T-cell (primary cell): ENCODE results near the gene EPB41L5. TPM values are rescaled to one million over a fixed set of nuclear protein-coding genes. Genes with fewer than 3 reads are reported as not detected.

Experiments used
- ATAC-seq, 4 experiments: fragments of 200-7000 bp in 3 of 4; fragments of 150-1000 bp in 1 of 4; cut with Tn5 transposase; replicated peaks in 1 of 4; 1 replicate in 3 of 4; 2 replicates in 1 of 4; pipeline ENCODE4 v1.10.0; 2021; ENCODE audit warnings: moderate library complexity in 3 of 4, mild to moderate bottlenecking in 2 of 4, moderate number of reproducible peaks in 1 of 4
- CTCF ChIA-PET, 2 donors: fragments of 300-600 bp; sonication (Branson Sonifier 250); formaldehyde crosslinking; loops; one replicate each; lab custom pipeline; 2022; ENCODE audit warnings: antibody characterized with exemption in 2 of 2; lab: Charles Lee
- POLR2A ChIA-PET, 2 donors: fragments of 300-600 bp; sonication (Branson Sonifier 250); formaldehyde crosslinking; loops; one replicate each; lab custom pipeline; 2022; ENCODE audit warnings: antibody characterized with exemption in 2 of 2; lab: Charles Lee
- DNase-seq, 35 experiments: peaks; one replicate each; pipeline versions ENCODE4 v3.0.0 to v3.0.0-alpha.2; 2013 to 2023
- H3K27ac ChIP-seq: one replicate; pipeline ENCODE4 v1.5.1; 2013; ENCODE audit warnings: low read length
- H3K27me3 ChIP-seq, 2 experiments: replicated peaks in 1 of 2; 1 replicate in 1 of 2; 2 replicates in 1 of 2; pipeline versions ENCODE4 v1.6.1 to v1.7.0; 2013; ENCODE audit warnings: low read length in 1 of 2, mixed read lengths in 1 of 2; ENCODE audit not compliant: control insufficient read depth in 2 of 2, insufficient read depth in 2 of 2; ENCODE audit errors: extremely low read depth in 1 of 2
- H3K36me3 ChIP-seq, 2 donors: 1 replicate in 1 of 2; 2 replicates in 1 of 2; pipeline versions ENCODE4 v1.6.1 to v1.7.0; 2013; ENCODE audit warnings: low read length in 1 of 2; ENCODE audit not compliant: control insufficient read depth in 2 of 2, insufficient read depth in 1 of 2; ENCODE audit errors: extremely low read depth in 1 of 2
- H3K4me1 ChIP-seq, 2 experiments: 1 replicate in 1 of 2; 2 replicates in 1 of 2; pipeline versions ENCODE4 v1.6.1 to v1.7.0; 2013; ENCODE audit warnings: low read length in 2 of 2, mixed read lengths in 1 of 2; ENCODE audit not compliant: insufficient read depth in 2 of 2, control insufficient read depth in 1 of 2; ENCODE audit errors: extremely low read depth in 1 of 2
- H3K4me3 ChIP-seq, 2 donors: 1 replicate in 1 of 2; 2 replicates in 1 of 2; pipeline versions ENCODE4 v1.5.1 to v1.7.0; 2013; ENCODE audit warnings: mild to moderate bottlenecking in 2 of 2, low read length in 1 of 2, moderate library complexity in 1 of 2; ENCODE audit not compliant: control insufficient read depth in 1 of 2; ENCODE audit errors: extremely low read depth in 1 of 2
- H3K9me3 ChIP-seq: 2 replicates; pipeline ENCODE4 v1.7.0; 2013
- H3K27ac Mint-ChIP-seq, 2 donors: one replicate each; pipeline ENCODE4 v1.8.0; 2020 to 2021; ENCODE audit warnings: mild to moderate bottlenecking in 2 of 2, mixed read lengths in 2 of 2
- H3K27me3 Mint-ChIP-seq, 2 donors: one replicate each; pipeline ENCODE4 v1.8.0; 2021 to 2022; ENCODE audit warnings: mixed read lengths in 2 of 2
- H3K36me3 Mint-ChIP-seq: one replicate; pipeline ENCODE4 v1.8.0; 2021; ENCODE audit warnings: mixed read lengths
- H3K4me1 Mint-ChIP-seq, 3 donors: one replicate each; pipeline ENCODE4 v1.8.0; 2020 to 2022; ENCODE audit warnings: mixed read lengths in 3 of 3, mild to moderate bottlenecking in 1 of 3
- H3K4me3 Mint-ChIP-seq, 3 donors: one replicate each; pipeline ENCODE4 v1.8.0; 2020 to 2022; ENCODE audit warnings: mild to moderate bottlenecking in 3 of 3, mixed read lengths in 3 of 3, moderate library complexity in 3 of 3
- H3K9me3 Mint-ChIP-seq, 3 donors: one replicate each; pipeline ENCODE4 v1.8.0; 2020 to 2022; ENCODE audit warnings: mixed read lengths in 3 of 3
- WGBS: methylation state at CpG from one replicate; pipeline ENCODE4 v1.1.5; 2013; ENCODE audit warnings: missing lambda C conversion rate; ENCODE audit not compliant: insufficient coverage; 5-methylcytosine and 5-hydroxymethylcytosine counted together
- total RNA-seq, 35 experiments: library from RNA in 6 of 35; stranded (reverse) in 6 of 35; fragments of 120-200 nt in 1 of 35; gene quantifications; one replicate each; pipeline versions ENCODE4 v1.2.1 to v1.2.4 and lab custom pipeline; 2013 to 2026

EPB41L5 gene
- total RNA-seq, 5 donors from 2014 or later (not counting 1 experiment from before 2014, with no cell fraction given) = 5.6 to 7.9 (median 6.0) TPM

DNA sequence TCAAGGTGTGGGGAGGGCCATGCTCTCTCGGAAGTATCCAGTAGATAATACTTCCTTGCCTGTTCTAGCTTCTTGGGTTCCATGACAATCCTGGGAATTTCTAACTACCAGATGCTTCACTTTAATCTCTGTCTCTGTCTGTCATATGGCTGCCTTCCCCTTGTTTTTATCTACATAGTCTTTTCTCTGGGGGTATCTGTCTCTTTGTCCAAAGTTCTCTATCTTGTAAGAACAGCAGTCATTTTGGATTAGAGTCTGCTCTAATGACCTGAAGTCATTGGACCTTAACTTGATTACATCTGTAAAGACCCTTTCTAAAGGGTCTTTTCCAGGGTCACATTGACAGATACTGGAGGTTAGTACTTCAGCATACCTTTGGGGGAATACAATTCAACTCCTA, 11.4 kb upstream of the EPB41L5 start:
- ChIA-PET CTCF (no interaction called here), POLR2A (no interaction called here)
- WGBS = 83% methylated on average over 1 of the region's 1 CpG
- H3K4me3 ChIP-seq = no peak overlapping the region
- Mint-ChIP-seq H3K4me3 (no peak overlapping the region), H3K36me3 (no peaks in the 10 kb centered on the region), H3K9me3 (no peaks in the 10 kb centered on the region), H3K27me3 (no peaks in the 10 kb centered on the region), H3K4me1 (no peaks in the 10 kb centered on the region), H3K27ac (no peak overlapping the region)
- H3K9me3 ChIP-seq = no peaks in the 10 kb centered on the region
- H3K27me3 ChIP-seq = no peaks in the 10 kb centered on the region
- H3K27ac ChIP-seq = no peak overlapping the region
- DNase-seq = no peak
- H3K4me1 ChIP-seq = no peaks in the 10 kb centered on the region
- H3K36me3 ChIP-seq = no peaks in the 10 kb centered on the region
- ATAC-seq = no peak

DNA sequence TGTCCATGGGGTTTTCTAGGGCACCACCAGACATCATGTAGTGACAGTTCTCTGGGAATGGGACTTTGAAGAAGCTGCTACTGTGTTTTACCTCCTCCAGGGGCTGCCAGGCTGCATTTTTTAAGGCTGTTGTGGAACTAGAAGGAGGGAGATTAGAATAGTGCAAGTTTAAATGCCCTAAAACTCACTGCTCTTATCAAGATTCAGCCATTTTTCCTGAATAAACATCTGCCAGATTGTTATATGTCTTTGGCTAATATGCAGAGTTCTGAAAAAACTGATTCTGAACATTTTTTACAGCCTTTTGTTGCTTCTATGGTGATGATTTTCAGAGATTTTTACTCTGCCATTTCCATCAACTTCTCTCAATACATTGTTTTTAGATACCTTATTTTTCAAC, 8.6 kb upstream of the EPB41L5 start:
- Mint-ChIP-seq H3K27ac (no peak overlapping the region), H3K4me3 (no peak overlapping the region), H3K36me3 (no peaks in the 10 kb centered on the region), H3K4me1 (no peaks in the 10 kb centered on the region), H3K9me3 (no peaks in the 10 kb centered on the region), H3K27me3 (no peaks in the 10 kb centered on the region)
- no peaks in the 10 kb centered on the region for H3K27me3 ChIP-seq
- no peak overlapping the region for H3K27ac ChIP-seq
- no peaks in the 10 kb centered on the region for H3K9me3 ChIP-seq
- H3K4me3 ChIP-seq = no peak overlapping the region
- H3K4me1 ChIP-seq = no peaks in the 10 kb centered on the region
- POLR2A ChIA-PET = no interaction called here
- DNase-seq (no peak), ATAC-seq (no peak)
- no peaks in the 10 kb centered on the region for H3K36me3 ChIP-seq
- CTCF ChIA-PET = interaction anchor here in 1 of 2 donors (1.2 kb wide), 1 partner anchor 241 kb away, joined by 3 read pairs; no protein-coding TSS in a partner anchor

DNA sequence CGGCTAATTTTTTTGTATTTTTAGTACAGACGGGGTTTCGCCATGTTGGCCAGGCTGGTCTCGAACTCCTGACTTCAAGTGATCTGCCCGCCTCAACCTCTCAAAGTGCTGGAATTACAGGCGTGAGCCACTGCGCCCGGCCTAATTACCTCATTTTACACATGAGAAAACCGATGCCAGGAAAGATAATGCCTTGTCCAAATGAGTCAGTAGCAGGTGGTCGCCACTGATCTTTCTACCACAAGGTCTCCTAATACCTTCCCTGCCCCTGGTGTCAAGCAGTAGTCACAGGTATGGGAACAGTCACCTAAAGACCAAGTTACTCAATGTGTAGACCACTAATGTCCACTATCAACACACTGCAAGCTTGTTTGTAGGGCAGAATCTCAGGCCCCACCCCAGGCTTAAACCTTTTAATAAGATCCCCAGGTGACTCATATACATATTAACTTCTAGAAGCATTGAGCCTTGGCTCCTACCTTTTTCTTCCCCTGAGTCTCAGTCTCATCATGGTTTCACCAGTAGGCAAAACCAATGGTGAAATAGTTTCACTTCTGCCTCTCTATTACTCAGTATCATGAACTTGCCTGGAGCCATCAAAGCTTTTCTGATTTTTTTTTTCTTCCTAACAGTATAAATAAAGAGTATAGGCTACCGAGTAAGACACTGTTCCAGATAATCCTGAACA, 6.9 kb upstream of the EPB41L5 start:
- Mint-ChIP-seq H3K27ac (no peak overlapping the region), H3K36me3 (no peaks in the 10 kb centered on the region), H3K9me3 (no peaks in the 10 kb centered on the region), H3K27me3 (no peaks in the 10 kb centered on the region), H3K4me3 (no peak overlapping the region), H3K4me1 (no peaks in the 10 kb centered on the region)
- WGBS = 82% methylated on average over 7 of the region's 11 CpGs
- Histone ChIP-seq H3K9me3 (no peaks in the 10 kb centered on the region), H3K4me3 (no peak overlapping the region), H3K4me1 (no peaks in the 10 kb centered on the region), H3K36me3 (no peaks in the 10 kb centered on the region), H3K27ac (no peak overlapping the region), H3K27me3 (no peaks in the 10 kb centered on the region)
- ChIA-PET POLR2A (no interaction called here), CTCF (no interaction called here)
- no peak for ATAC-seq
- no peak for DNase-seq

DNA sequence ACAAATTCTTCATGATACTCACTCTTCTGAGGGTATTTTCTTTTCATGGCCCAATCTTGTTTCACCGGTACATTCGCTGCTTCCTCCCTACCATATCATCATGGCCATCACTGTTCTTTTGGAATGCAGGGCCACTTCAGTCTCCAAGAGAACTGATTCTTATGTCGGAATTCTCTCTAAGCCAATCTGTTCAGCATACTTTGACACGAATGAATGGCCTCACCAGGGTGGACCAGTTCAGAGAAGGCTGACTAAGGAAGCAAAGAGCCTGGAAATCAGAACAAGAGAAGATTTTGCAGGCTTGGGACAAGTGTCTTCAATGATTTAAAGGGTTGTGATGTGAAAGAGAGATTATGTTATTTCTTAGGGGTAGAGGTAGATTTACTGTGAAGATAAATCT, 5.0 kb upstream of the EPB41L5 start:
- H3K4me1 Mint-ChIP-seq = peaks cover 6 to 8% (median 7%) of the 10 kb centered on the region in 3 donors

DNA sequence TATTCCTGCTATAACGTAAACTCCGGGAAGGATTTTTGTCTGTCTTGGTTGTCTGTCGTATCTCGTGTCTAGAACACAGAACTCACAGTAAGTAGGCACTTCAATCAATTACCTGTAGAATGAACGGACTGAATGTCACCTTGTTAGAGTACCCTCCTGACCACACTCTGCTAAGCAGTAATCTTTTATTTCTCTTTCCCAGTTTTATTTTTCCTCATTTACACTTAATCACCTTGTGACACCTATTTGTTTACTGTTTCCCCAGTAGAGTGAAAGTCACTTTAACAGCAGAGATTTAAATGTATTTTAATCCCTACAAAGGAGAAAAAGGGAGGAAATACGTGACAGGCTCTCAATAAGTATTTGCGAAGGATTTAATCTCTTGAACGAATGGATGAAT, 514 bp upstream of the EPB41L5 start:
- Histone ChIP-seq H3K4me1 (peaks cover 2 to 10% of the 10 kb centered on the region in 2 experiments), H3K27ac (peak overlapping the region; percentile 56), H3K27me3 (peaks cover 0 to 2% of the 10 kb centered on the region in 2 experiments), H3K36me3 (no peaks in the 10 kb centered on the region), H3K4me3 (peak overlapping the region; percentile 74 to 80), H3K9me3 (no peaks in the 10 kb centered on the region)
- peak overlapping the region; percentile 75 to 84 (median 76) for H3K4me3 Mint-ChIP-seq
- CTCF ChIA-PET = interaction anchor here in 1 of 2 donors (0.5 to 0.7 kb wide), 2 partner anchors 57 to 165 kb away, joined by 3 to 6 read pairs; no protein-coding TSS in a partner anchor
- ATAC-seq (no peak), DNase-seq (peak in 1 of 35 experiments; percentile 9)
- H3K36me3 Mint-ChIP-seq = no peaks in the 10 kb centered on the region
- POLR2A ChIA-PET = no interaction called here
- peak overlapping the region; percentile 47 to 50 for H3K27ac Mint-ChIP-seq
- H3K27me3 Mint-ChIP-seq = no peaks in the 10 kb centered on the region
- H3K4me1 Mint-ChIP-seq = peaks cover 18 to 21% (median 19%) of the 10 kb centered on the region in 3 donors
- WGBS = 54% methylated on average over 7 of the region's 8 CpGs
- no peaks in the 10 kb centered on the region for H3K9me3 Mint-ChIP-seq

More for the DNA sequence above, 5.0 kb upstream of the EPB41L5 start:
- Histone ChIP-seq H3K9me3 (no peaks in the 10 kb centered on the region), H3K27me3 (no peaks in the 10 kb centered on the region), H3K27ac (no peak overlapping the region), H3K36me3 (no peaks in the 10 kb centered on the region), H3K4me3 (no peak overlapping the region), H3K4me1 (peaks cover 0 to 6% of the 10 kb centered on the region in 2 experiments)
- ChIA-PET POLR2A (no interaction called here), CTCF (no interaction called here)
- DNase-seq = no peak
- WGBS = 94% methylated on average over 4 of the region's 4 CpGs
- H3K4me3 Mint-ChIP-seq = no peak overlapping the region
- no peaks in the 10 kb centered on the region for H3K9me3 Mint-ChIP-seq
- no peaks in the 10 kb centered on the region for H3K27me3 Mint-ChIP-seq
- H3K36me3 Mint-ChIP-seq = no peaks in the 10 kb centered on the region
- ATAC-seq = no peak
- no peak overlapping the region for H3K27ac Mint-ChIP-seq

DNA sequence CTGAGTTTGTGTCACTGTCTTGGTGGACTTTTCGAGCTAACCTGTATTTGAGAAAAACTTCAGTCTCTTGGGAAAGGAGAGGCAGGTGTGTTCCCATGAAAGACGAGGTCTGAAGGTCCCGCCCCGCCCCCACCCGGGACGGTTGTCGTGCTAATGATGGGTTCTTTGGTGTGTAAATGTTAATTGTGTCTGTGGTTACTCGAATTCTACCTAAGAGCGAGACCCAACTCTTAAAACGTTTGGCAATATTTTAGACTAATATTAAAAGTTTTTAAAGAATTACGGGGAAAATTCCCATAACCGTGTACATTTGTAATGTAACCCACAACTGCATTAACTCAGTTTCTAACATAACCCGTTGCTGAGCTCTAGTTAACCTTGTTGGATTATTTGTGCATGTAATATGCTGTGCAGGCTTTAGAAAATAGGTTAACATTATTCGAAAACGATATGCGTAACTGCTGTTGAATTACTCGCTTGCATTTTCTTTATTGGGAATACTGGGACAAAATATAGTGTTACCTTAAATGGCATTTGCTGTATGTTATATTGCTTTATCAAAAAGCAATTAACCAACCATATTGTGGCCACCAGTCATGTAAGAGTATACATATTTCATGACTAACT, 833 bp downstream of the EPB41L5 start:
- CTCF ChIA-PET = interaction anchor here in 1 of 2 donors (0.6 to 1.3 kb wide), 3 partner anchors 26 to 239 kb away, joined by 3 to 5 read pairs (median 4); partner anchors contain the start of gene RALB
- Histone ChIP-seq H3K27me3 (peaks cover 0 to 2% of the 10 kb centered on the region in 2 experiments), H3K4me1 (peaks cover 2 to 10% of the 10 kb centered on the region in 2 experiments), H3K27ac (no peak overlapping the region), H3K36me3 (no peaks in the 10 kb centered on the region), H3K9me3 (no peaks in the 10 kb centered on the region), H3K4me3 (peak overlapping the region; percentile 74 to 80)
- no peaks in the 10 kb centered on the region for H3K27me3 Mint-ChIP-seq
- peak overlapping the region in 1 of 2 donors; percentile 22 for H3K27ac Mint-ChIP-seq
- POLR2A ChIA-PET = no interaction called here
- no peaks in the 10 kb centered on the region for H3K36me3 Mint-ChIP-seq
- H3K4me3 Mint-ChIP-seq = peak overlapping the region; percentile 76 to 84 (median 81)
- WGBS = 11% methylated on average over 1 of the region's 17 CpGs
- DNase-seq (peak in 2 of 35 experiments; percentile 2 to 10), ATAC-seq (no peak)
- peaks cover 18 to 21% (median 19%) of the 10 kb centered on the region in 3 donors for H3K4me1 Mint-ChIP-seq
- no peaks in the 10 kb centered on the region for H3K9me3 Mint-ChIP-seq
